OCI-LY7 (cell line): ENCODE data around the gene MFSD8. TPM values are rescaled to one million over a fixed set of nuclear protein-coding genes. Genes with fewer than 3 reads are reported as not detected.
"Not testable (repeated sequence)": the region's sequence is repeated elsewhere in the genome, so short reads cannot be mapped to it uniquely, and the experiment has no call there.

Experiments used
- BruUV-seq: library from RNA; stranded (reverse); fragments of 400-500 nt; replicated peaks from 2 replicates; lab custom pipeline; 2021; lab: Mats Ljungman, UMichigan
- CTCF ChIA-PET: fragments of 300-600 bp; sonication (Branson Sonifier 250); formaldehyde crosslinking; loops from one replicate; lab custom pipeline; 2022; ENCODE audit warnings: antibody characterized with exemption; ENCODE audit not compliant: unreplicated experiment; lab: Charles Lee
- POLR2A ChIA-PET: fragments of 300-600 bp; sonication (Branson Sonifier 250); formaldehyde crosslinking; loops from one replicate; lab custom pipeline; 2022; ENCODE audit warnings: antibody characterized with exemption; lab: Charles Lee
- DNase-seq: peaks from one replicate; pipeline ENCODE4 v3.0.0-alpha.2; 2015; ENCODE audit warnings: low spot score
- H2AFZ ChIP-seq: fragments of 200-600 bp; sonication (generic), shearing (Covaris generic); 2 replicates; pipeline ENCODE4 v1.6.1; 2014; ENCODE audit warnings: mild to moderate bottlenecking, antibody characterized with exemption, low read length, moderate library complexity
- H3K27ac ChIP-seq: fragments of 200-600 bp; sonication (generic); 2 replicates; pipeline ENCODE4 v1.5.1; 2014; ENCODE audit warnings: mixed run types, low read depth, mild to moderate bottlenecking, moderate library complexity, low read length, inconsistent platforms; ENCODE audit not compliant: poor library complexity, severe bottlenecking
- H3K36me3 ChIP-seq: fragments of 200-600 bp; sonication (generic); 2 replicates; pipeline ENCODE4 v1.6.1; 2014; ENCODE audit warnings: mild to moderate bottlenecking, antibody characterized with exemption, low read length, moderate library complexity, mixed read lengths; ENCODE audit not compliant: insufficient read depth
- H3K4me1 ChIP-seq: fragments of 200-600 bp; sonication (generic); 2 replicates; pipeline ENCODE4 v1.5.1; 2014; ENCODE audit warnings: mild to moderate bottlenecking, low read length; ENCODE audit not compliant: insufficient read depth, poor library complexity, severe bottlenecking
- H3K4me2 ChIP-seq: fragments of 200-600 bp; sonication (generic); 2 replicates; pipeline ENCODE4 v1.6.1; 2014; ENCODE audit warnings: mild to moderate bottlenecking, low read length
- H3K4me3 ChIP-seq: fragments of 200-600 bp; sonication (generic); 2 replicates; pipeline ENCODE4 v1.5.1; 2014; ENCODE audit warnings: mild to moderate bottlenecking, low read depth, low read length; ENCODE audit not compliant: poor library complexity, severe bottlenecking
- H3K79me2 ChIP-seq: fragments of 200-600 bp; sonication (generic); 2 replicates; pipeline ENCODE4 v1.6.1; 2016; ENCODE audit warnings: low read depth, mild to moderate bottlenecking, low read length, moderate library complexity, mixed read lengths; ENCODE audit not compliant: insufficient read depth
- H3K9me2 ChIP-seq: fragments of 200-600 bp; sonication (generic); 2 replicates; pipeline ENCODE4 v1.6.1; 2016; ENCODE audit warnings: mild to moderate bottlenecking, low read length, mixed read lengths; ENCODE audit not compliant: insufficient read depth
- H3K9me3 ChIP-seq: fragments of 200-600 bp; sonication (generic); 2 replicates; pipeline ENCODE4 v1.6.1; 2014; ENCODE audit warnings: mild to moderate bottlenecking, mixed run types, low read length, mixed read lengths
- H4K20me1 ChIP-seq: fragments of 200-600 bp; sonication (generic); 2 replicates; pipeline ENCODE4 v1.6.1; 2014; ENCODE audit warnings: mild to moderate bottlenecking, antibody characterized with exemption, low read length, moderate library complexity, mixed read lengths; ENCODE audit not compliant: insufficient read depth
- CTCF ChIP-seq: fragments of 200-600 bp; sonication (generic); conservative IDR thresholded peaks from 2 replicates; pipeline ENCODE4 v1.5.1; 2014; ENCODE audit warnings: mild to moderate bottlenecking, antibody characterized with exemption, low read length, moderate library complexity, mixed read lengths
- EZH2phosphoT487 ChIP-seq: fragments of 200-600 bp; sonication (generic); IDR thresholded peaks from 2 replicates; pipeline ENCODE4 v1.6.1; 2018; ENCODE audit warnings: low read depth, borderline replicate concordance, mild to moderate bottlenecking, mixed run types, antibody characterized with exemption, low read length, moderate library complexity, mixed read lengths
- intact Hi-C: fragments of 100-400 bp; cut with micrococcal nuclease; formaldehyde crosslinking; loops from one replicate; pipeline ENCODE4 v1.10.0; 2022; ENCODE audit not compliant: unreplicated experiment
- total RNA-seq, 2 experiments: library from RNA; depleted of rRNA in 1 of 2; stranded (reverse); fragments of >200 nt in 1 of 2; shearing (Covaris generic) in 1 of 2; gene quantifications; 2 replicates each; pipeline ENCODE4 v1.2.3, GENCODE V29; 2014 to 2022

MFSD8 gene
- total RNA-seq, 2 experiments from 2014 or later = 15.9 to 19.8 TPM

GRCh38 chr4:127930175-127930574, 34.8 kb downstream of the MFSD8 start:
- Histone ChIP-seq H3K4me3 (no peak overlapping the region), H4K20me1 (no peaks in the 10 kb centered on the region; the same call in 1 of the 2 replicates), H3K79me2 (no peaks in the 10 kb centered on the region), H3K36me3 (peaks cover 6% of the 10 kb centered on the region), H3K4me1 (no peaks in the 10 kb centered on the region), H3K27ac (no peak overlapping the region), H3K9me3 (no peaks in the 10 kb centered on the region), H3K9me2 (no peaks in the 10 kb centered on the region), H2AFZ (no peak overlapping the region), H3K4me2 (no peak overlapping the region)
- no peak for TF ChIP-seq CTCF
- CTCF ChIA-PET = no interaction called here
- no TSS peak for BruUV-seq
- DNase-seq = no peak
- intact Hi-C loops = no loop called here
- POLR2A ChIA-PET = interaction anchor here (0.5 to 0.9 kb wide), 2 partner anchors 14 to 349 kb away, joined by 3 read pairs; no protein-coding TSS in a partner anchor

- POLR2A ChIA-PET = interaction anchor here (1.0 kb wide), 1 partner anchor 48 kb away, joined by 3 read pairs; no protein-coding TSS in a partner anchor
Observed at GRCh38 chr4:127925720-127926119, 39.3 kb downstream of the MFSD8 start.

GRCh38 chr4:127922226-127922625, 42.7 kb downstream of the MFSD8 start:
- no TSS peak for BruUV-seq
- Histone ChIP-seq H3K27ac (no peak overlapping the region), H3K9me3 (no peaks in the 10 kb centered on the region), H3K9me2 (no peaks in the 10 kb centered on the region), H3K4me2 (no peak overlapping the region), H3K4me3 (no peak overlapping the region), H3K79me2 (no peaks in the 10 kb centered on the region), H4K20me1 (no peaks in the 10 kb centered on the region; the same call in 1 of the 2 replicates), H2AFZ (no peak overlapping the region), H3K36me3 (peaks cover 31% of the 10 kb centered on the region), H3K4me1 (no peaks in the 10 kb centered on the region)
- ChIA-PET CTCF (no interaction called here), POLR2A (interaction anchor here (0.7 kb wide), 2 partner anchors 957 to 1345 kb away, joined by 3 read pairs; no protein-coding TSS in a partner anchor)
- DNase-seq = no peak
- intact Hi-C loops = no loop called here
- TF ChIP-seq EZH2phosphoT487 (no peak), CTCF (no peak)

More at GRCh38 chr4:127925720-127926119, 39.3 kb downstream of the MFSD8 start:
- H3K4me3 ChIP-seq, BruUV-seq, H3K4me1 ChIP-seq, H2AFZ ChIP-seq, H3K4me2 ChIP-seq, H3K27ac ChIP-seq, H4K20me1 ChIP-seq, intact Hi-C loops, DNase-seq, H3K9me2 ChIP-seq, CTCF ChIA-PET, H3K9me3 ChIP-seq, H3K79me2 ChIP-seq: not testable (repeated sequence)
- peaks cover 20% of the 10 kb centered on the region for H3K36me3 ChIP-seq
